LNCaP clone FGC (cell line): ENCODE results near the gene CNGB1.

Source experiments
- DNase-seq: peaks from one replicate; pipeline ENCODE4 v3.0.0-alpha.2; 2011; ENCODE audit warnings: low read depth
- H3K4me3 ChIP-seq: 2 replicates; pipeline ENCODE4 v1.5.1; 2011; ENCODE audit warnings: mild to moderate bottlenecking, low read depth, low read length, control low read depth
- CTCF ChIP-seq: IDR thresholded peaks from 2 replicates; pipeline ENCODE4 v1.5.1; 2012; ENCODE audit warnings: mild to moderate bottlenecking; ENCODE audit not compliant: control insufficient read depth, insufficient read depth; ENCODE audit errors: extremely low read depth

The CNGB1 gene

DNA sequence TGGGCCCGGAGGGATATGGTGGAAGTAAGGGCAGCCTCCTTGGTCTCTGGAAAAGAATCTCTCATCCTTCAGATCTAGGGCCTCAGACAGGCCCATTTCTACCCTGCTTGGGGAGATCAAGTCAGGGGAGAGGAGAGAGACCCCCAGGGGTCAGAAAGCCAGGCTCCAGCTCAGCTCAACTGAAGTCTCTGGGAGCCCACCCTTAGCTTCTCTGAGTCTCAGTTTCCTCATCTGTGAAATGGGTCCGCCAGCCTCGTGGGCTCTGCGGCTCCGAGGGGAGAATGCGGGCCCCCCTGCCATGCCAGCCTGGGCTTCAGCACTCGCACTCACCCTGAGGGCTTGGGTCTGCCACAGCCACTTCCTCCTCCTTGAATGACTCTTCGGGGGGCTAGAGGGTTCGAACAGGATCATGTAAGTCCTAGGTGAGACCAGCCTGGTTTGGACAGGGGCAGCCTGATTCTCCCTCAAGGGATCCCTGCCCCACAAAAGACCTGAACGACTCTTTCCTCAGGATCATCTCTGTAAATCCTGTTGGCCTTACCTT is 6.7 kb downstream of the CNGB1 start:
- no peak for DNase-seq
- TF ChIP-seq CTCF = no peak
- H3K4me3 ChIP-seq = no peak overlapping the region

- TF ChIP-seq CTCF = no peak
- no peak for DNase-seq
- H3K4me3 ChIP-seq = no peak overlapping the region
These were observed 8.2 kb downstream of the CNGB1 start for GRCh38 chr16:57962756-57963155.

GRCh38 chr16:57962046-57962445 is 8.9 kb downstream of the CNGB1 start:
- H3K4me3 ChIP-seq = no peak overlapping the region
- DNase-seq = no peak

DNA sequence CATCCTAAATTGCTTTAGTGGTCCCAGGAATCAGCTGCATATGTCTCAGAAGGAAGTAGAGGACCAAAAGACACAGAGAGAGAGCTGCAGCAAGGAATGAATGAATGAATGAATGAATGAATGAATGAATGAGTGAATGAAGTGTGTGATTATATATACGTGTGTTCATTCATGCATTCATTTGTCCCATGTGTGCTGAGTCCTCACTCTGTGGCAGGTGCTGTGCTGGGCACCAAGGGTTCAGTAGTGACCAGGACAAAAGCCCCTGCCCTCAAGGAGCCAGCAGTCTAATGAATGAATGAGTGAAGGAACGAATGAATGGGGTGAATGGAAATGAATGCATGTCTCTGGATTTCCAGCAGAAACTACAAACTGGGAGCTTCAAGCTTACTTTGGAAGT is 9.4 kb downstream of the CNGB1 start:
- TF ChIP-seq CTCF = no peak
- DNase-seq = no peak
- H3K4me3 ChIP-seq = no peak overlapping the region

More at GRCh38 chr16:57962046-57962445, 8.9 kb downstream of the CNGB1 start:
- no peak for TF ChIP-seq CTCF

GRCh38 chr16:57960826-57961472 is 10.0 kb downstream of the CNGB1 start:
- no peak overlapping the region for H3K4me3 ChIP-seq
- DNase-seq = no peak
- TF ChIP-seq CTCF = no peak

DNA sequence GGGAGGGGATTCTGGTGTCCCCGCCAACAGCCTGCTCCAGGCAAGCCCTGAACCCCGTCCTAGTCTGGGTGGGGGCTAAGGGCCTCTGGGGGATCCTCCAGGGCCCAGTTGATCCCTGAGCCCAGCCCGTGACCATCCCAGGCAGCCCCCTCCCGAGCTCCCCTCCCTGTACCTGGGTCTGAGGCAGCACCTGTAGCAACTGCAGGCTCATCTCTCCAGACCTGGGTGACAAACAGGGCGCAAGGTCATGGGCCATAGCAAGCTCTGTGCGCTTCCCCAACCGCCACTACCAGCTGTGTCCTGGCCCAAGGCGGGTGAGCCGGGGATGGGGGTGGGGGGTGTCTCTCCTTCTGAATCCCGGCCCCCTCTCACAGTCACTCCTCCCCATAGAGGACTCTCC is 10.6 kb downstream of the CNGB1 start:
- H3K4me3 ChIP-seq = no peak overlapping the region
- no peak for DNase-seq
- TF ChIP-seq CTCF = no peak

DNA sequence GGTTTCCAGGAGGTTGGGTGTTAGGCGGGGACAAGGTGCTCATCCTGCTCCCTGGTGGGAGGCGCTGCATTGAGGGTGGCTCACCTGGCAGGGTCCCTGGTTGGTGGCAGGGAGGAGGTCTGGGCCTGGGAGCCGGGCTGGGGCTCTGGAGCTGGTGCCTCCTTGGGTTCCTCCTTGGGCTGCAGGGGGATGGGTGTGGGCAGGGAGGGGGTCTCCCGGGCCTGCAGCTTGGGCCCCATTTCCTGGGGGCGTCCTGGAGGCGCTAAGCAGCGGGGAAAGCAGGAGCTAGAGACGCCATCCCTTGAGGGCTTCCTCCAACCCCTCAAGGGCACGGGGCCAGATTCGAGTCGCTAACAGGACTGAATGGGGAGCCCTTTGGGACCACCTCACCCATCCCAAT is 11.1 kb downstream of the CNGB1 start:
- no peak for TF ChIP-seq CTCF
- no peak for DNase-seq
- no peak overlapping the region for H3K4me3 ChIP-seq
